Umbilical cord (tissue), 2 donors: Measurements from ENCODE around the gene CACNA1C. TPM values are rescaled to one million over a fixed set of nuclear protein-coding genes. Genes with fewer than 3 reads are reported as not detected.

ENCODE experiments used
- DNase-seq: peaks from one replicate; pipeline ENCODE4 v3.0.0-alpha.2; 2015; ENCODE audit warnings: low spot score
- total RNA-seq: library from RNA; depleted of rRNA; stranded (reverse); fragments of >200 nt; gene quantifications from one replicate; pipeline ENCODE4 v1.2.3, GENCODE V29; 2014; ENCODE audit warnings: low replicate concordance; ENCODE audit not compliant: insufficient read depth

The CACNA1C gene
- total RNA-seq, 1 donor from 2014 or later, result 116 TPM

DNA sequence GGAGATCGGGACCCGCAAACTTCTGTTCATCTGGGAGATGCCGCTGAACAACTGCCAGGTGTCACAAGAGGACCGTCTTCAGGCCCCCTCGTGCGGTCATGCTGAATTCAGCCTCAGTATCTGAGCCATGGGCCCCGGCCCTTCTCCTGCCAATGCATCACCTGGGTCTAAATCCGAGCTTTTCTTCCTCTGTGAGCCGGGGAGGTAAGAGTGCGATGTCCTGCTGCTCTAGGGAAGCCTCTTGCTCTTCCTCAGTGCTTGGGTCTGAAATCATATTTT, 586.2 kb downstream of the CACNA1C start:
- no peak for DNase-seq

DNA sequence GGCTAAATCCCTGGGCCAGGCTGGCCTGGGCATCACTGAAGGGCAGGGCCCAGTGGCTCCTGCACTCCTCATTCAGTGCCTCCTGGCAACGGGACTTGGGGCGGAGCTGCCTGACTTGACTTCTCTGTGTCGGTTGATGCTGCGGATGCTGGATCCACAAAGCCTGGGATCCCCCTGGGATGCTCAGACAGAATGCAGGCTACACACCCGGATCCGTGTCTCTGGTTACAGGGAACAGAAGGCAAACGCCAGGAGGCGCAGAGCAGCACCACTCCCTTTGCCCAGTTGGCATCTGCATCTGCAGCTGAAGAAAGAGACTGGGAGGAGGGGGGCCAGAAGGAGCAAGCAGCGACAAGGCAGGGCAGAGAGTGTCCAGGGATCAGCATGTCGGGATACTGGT, 587.5 kb downstream of the CACNA1C start:
- no peak for DNase-seq

DNA sequence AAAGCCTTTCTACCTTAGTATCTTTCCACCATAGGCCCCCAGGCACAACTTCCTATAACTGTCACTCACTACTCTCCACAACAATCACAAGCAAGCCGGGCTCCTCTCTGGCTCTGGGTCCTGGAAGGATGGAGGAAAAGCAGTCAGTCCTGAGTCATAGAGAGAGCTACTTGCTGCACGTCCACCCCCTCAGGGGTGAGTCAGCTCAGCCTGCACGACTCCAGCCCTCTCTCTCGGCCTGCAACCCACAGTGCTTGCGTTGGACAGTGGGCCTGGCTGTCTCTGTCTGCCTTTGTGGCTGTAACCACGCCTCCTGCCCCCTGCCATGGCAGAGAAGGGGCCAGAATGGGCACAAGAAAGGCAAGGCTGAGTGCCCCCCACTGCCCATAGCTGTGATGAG, 587.9 kb downstream of the CACNA1C start:
- DNase-seq, result peak; percentile 95

DNA sequence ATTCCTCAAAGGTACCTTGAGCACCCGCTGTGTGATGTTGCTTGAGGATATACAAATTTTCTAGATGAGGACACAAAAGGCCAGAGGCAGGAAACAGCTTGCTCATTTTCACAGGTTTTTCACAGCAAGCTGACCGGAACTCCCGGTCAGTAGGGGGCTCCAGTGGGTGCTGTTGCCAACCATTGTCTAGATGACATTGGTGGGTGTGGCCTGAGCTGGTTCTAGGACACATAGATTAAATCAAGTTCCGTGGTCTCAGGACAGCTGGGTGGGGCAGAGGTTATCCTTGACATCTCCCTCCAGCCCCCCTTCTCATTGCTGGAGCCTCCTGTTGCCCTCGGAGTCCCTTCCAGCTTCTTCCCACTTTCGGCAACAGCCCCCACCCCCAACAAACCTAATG, 588.4 kb downstream of the CACNA1C start:
- DNase-seq, result no peak

DNA sequence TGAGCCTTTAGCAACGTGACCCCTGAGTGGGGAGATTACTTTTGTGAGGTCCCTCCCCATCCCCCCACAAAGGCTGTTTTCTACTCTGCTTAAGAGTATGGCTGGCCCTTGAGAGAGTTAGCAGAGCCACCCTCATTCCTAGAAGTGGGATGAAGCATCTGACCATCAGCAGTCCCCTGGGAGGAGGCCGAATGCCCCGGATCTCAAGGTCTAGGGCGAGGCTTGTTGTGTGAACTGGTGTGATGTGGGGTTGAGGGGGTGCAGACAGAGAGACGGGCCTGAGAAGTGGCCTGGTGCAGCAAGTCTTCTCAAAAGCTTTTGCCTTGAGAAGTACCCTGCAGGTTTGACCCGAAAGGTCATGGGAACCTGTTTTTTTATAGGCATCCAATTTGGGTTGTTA, 589.0 kb downstream of the CACNA1C start:
- DNase-seq, result no peak

DNA sequence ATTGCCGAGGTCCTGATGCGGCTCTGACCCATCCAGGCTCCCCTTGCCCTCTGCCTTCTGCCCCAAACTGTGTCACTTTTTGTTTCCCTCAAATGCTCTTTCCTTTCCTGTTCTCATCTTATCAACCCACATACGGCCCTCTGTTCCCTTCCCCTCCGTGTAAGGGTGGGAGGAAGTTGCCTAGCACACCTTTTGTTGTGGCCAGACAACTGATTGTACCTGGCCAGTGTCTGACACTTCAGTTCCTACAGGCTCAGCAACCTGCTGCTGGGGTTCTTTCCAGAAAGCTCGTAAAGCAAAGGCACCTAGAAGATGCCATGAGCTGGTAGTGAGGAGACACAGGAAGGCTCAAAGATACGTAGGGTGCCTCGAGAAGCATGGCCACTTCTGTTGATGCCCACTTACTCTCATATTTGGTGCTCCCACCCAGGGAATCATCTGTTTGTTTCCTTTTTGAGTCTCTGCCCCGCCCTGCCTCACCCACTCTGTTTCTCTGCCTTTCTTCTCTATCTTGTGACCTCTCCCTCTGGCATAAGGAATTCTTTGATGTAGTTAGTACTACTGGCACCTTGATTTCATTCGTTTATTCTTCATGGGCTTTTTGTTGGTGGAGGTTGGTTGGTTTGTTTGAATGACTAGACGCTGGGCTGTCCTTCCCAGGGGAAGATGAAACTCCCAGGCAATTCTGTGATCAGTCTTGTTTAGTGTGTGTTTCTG, 589.5 kb downstream of the CACNA1C start:
- no peak for DNase-seq

DNA sequence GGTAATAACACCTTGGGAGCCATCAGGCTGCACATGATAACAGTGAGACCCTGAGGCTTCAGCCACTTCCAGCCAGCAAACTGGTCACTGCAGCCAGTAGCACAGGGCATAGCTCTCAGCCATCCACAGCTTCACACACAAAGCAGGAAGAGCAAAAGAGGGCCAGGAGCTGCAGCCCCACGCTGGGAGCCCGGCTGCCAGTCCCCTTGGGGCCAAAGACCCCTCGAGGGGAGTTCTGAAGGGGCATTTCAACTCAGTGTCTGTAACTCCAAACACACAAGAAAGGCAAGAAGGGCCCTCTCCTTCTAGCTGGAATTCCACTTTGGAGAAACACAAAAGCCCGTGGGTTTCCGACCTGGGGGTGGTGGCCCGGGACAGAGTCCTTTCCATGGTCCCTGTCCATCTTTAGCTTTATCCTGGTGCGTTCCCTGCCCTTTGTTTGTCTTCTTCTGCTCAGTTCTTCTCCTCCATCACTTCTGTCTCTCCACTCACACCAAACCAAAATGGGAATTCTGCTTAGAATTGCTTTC, 590.2 kb downstream of the CACNA1C start:
- no peak for DNase-seq

DNA sequence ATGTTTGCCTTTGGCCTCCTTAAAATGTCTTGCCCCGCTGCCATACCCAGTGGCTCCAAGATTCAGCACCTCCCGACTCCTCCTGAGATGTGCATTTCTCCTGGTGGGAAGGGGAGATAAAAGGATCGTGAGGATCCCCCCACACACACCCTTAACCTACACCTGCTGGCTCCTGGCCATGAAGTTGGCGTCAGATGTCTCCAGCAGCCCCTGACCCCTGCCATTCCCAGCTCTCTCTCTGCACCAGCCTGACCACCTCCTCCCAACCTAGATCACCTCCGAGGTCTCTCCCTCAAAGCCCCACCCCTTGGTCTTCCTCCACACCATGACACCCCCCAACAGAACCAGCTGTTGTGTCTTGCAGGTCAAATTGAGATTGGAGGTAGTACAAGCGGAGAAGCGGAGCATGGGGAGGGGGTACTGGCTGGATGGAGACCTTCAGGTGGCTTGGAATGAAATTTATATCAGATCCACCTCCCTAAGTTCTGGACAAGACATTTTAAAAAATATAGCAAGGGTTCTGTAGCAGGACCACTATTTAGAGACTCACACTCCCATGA, 590.9 kb downstream of the CACNA1C start:
- no peak for DNase-seq

DNA sequence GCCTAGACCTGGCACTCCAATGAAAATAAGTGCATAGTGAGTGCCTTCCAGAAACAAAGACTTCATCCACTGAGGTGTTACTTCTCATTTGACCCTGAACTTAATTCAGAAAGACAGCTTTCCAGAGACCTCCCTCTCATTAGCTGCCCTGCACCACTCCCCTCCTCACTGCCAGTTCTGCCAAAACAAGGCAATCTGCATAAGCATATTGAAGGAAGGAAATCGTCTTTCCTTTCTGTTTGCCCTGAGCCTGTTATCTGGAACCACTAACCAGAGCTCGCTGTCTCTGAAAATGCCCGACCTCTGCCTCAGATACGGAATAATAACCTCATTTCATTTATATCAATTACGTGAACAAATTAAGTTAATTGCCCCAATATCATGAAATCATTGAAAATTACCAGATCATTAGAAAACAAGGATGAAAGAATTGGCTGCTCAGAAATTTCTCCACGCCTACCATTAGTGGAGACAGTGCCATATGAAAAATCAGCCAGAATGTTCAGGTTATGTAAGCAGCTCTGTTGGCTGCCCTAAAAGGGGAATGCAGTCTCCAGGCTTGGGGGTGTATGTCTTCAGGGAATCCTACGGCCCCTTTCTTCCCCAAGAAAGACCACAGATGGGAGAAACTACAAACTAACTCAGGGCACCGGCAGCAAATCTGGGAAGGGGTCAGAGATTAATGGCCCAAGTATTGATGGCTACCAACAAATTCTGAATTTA, 592.1 kb downstream of the CACNA1C start:
- DNase-seq, result no peak

DNA sequence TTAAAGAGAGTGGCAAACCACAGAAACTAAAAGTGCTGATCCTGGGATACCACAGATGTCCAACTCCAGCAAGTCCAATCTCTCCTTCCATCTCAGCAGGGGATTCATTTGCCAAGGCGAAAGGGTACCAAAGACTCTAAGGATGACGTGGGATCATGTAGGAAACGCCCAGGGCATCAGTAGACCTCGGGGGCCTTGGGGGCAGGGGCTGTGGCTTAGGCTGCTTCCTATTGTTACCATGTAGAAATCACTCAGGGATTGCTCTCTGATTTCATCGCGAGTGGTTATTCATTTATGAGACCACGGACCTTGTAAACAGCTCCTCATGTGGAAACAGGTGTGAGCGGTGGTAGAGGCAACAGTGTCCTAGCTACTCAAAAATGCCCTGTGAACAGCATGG, 592.7 kb downstream of the CACNA1C start:
- DNase-seq, result no peak

DNA sequence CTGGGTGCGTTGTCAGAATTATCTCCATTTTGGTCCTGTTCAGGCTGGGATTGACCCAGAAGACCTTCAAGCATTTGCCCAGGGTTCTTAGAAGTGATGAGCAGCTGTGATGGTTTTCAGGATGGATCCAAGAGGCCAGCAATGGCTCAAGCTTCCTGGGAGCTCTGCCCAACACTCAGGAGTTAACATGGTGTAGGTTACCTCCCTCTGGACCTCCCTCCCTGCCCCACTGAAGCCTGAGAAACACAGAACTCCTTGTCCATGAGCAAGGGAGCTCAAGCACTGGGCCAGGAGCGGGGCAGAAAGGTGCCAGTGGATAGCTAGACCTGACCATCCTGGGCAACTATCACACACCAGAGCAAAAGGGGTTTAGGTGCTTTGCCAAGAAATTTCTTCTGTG, 593.6 kb downstream of the CACNA1C start:
- DNase-seq, result no peak

DNA sequence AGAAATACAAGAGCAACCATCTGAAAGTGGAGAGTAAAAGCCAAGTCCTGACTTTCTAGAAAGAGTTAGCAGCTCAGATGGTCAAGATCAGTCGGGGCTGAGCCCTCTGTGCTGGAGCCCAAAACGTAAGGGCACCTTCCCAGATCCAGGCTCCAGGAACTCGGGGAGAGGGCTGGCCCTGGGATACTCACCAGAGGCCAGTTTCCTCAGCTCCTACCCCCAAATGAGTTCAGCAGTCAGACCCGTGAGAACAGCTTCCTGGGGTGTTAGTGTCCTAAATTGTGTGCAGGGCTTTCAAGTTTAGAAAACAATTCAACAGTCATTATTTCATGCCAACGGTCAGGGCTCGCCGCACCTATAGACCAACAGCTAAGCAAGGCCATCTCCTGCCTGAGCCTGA, 594.4 kb downstream of the CACNA1C start:
- DNase-seq, result no peak

DNA sequence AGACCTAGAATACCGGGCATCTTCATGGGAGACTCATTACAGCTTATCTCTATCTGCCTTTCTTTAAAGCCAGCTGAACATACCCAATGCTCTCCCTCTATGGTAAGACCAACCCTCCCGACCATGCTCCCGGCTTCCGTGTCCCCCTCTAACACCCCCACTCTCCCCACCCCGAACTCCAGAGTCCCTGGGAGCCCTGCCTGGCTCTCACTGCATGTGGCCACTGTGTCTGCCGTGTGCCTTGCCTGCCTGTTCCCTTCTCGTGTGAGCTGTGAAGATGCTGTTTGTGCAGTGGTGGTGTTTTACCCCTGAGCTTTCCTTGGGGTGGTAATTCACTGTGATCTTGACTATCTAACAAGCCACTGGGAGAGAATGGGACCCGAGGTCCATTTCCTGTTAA, 595.6 kb downstream of the CACNA1C start:
- DNase-seq, result no peak

DNA sequence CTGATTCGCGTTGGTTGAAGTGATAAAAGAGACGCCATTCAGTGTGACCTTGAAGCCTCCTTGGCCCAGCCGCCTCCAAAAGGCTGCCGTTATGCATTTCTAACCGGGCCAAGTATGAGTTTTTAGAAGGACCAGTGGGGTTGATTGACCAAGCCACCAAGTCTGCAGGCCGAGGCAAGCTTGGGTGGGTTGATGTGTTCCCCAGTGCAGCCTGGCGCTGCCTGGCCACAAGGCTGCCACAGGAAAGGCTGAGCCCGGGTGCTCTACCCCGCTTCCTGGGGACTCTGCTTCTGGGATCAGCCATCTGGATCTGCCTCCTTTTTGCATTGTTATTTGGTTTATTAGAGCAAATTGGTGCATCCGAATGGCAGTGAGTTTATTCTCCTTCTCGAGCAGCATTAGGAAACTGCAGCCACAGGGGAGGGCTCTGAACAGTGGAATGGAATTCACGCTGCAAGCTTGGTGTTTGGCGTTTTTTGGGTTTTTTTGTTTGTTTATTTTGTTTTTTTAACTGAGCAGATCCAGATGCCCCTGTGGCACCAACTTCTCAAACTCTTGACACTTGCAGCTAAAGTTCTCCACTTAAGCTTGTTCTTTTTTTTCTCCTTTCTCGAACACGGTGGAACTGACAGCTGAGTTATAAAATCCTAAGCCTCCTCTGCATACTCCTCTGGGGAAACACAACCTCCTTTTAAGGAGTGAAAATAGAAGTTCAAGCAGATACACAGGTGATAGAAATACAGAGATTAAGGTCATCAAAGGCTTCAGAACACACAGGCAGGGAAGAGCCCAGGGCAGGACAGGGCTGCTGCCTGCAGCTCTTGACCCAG, 596.6 kb downstream of the CACNA1C start:
- DNase-seq, result peak; percentile 20

DNA sequence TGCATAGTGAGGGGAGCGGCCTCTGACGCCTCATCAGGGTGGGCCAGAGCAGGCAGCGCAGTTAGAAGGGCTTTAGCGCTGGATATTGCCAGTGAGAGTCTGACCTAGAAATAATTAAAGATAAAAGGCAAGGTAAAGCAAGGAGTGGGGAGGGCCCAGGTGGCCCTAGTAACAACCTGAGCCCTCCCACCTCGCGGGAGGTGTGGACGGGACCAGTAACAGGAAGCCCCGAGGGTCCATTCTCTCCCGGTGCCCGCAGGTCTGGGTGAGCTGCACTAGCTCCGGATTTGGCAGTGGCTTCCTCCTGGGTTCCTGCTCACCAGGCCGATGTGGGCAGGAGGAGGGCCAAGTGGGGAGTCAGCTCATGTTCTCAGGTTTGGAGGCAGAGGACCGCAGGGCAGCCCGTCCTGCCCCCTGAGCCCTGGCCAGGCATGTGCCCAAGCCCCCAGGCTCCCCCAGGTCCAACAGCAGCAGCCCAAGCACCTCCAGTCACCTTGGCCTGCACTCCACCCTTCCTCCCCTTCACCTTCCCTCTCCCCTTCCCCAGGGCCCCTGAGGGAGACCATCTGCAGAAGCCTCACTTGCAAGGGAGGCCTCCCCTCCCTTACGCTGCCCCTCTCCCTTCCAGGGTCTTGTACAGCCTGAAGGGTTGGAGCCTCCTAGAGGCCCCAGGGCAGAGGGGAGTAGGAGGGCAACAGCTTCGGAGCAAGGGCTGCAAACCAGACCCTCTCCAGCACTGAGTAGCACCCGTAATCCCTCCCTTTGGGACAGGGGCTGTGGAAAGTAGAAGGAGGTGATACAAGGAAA, 597.7 kb downstream of the CACNA1C start:
- DNase-seq, result peak; percentile 34

DNA sequence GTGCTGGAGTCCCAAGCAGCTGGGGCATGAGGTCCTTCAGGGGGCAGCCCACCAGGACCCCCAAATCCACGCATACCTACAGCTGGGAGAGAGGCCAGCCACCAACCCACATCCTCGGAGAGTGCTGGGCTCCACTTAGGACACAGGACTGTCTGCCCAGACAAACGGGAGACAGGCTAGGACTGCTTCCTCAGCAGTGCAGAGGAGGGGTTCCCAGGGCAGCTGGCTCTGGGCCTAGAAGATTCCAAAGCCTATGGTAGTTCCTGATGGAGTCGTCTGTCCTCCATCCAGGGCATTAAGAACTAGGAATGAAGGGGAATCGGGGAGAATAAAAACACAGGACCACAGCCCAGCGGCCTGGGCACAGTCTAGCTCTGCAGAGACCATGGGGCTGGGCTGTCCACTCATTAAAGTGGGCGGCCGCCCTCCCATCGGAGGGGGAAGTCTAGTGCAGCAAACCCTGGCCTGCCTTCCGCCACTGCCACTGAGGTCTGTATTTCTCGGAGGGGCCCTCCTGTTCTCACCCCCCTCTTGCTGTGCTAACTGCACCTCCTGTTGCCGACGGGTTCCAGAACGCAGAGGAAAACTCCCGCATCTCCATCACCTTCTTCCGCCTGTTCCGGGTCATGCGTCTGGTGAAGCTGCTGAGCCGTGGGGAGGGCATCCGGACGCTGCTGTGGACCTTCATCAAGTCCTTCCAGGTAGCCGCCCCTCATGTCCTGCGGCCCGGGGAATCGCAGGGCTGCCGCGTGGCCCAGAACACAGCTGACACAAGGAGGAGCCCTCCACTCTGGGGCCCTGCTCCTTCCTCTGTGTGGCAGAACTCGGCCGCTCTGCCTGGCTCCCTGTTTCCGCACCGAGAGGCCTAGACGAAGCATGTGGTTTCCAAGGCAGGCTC, 598.5 kb downstream of the CACNA1C start:
- DNase-seq, result peak; percentile 79

DNA sequence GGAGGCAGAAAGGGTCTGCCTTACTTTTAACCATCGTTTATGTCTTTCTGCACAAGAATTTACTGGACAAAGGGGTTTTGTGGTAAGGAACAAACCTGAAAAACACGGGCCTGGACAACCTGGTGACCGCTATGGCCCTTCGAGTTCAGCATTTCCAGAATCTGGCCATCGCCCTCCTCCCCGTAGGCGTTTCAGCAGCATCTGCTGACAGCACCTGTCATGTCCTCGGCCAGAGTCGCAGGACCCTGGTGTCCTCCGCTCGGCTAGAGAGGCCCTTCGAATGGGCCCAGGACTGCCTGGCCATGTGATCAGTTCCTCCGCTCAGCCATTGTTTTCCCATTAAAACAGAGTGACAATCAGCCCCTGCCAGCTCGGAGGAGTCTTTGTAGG, 599.2 kb downstream of the CACNA1C start:
- DNase-seq, result no peak

DNA sequence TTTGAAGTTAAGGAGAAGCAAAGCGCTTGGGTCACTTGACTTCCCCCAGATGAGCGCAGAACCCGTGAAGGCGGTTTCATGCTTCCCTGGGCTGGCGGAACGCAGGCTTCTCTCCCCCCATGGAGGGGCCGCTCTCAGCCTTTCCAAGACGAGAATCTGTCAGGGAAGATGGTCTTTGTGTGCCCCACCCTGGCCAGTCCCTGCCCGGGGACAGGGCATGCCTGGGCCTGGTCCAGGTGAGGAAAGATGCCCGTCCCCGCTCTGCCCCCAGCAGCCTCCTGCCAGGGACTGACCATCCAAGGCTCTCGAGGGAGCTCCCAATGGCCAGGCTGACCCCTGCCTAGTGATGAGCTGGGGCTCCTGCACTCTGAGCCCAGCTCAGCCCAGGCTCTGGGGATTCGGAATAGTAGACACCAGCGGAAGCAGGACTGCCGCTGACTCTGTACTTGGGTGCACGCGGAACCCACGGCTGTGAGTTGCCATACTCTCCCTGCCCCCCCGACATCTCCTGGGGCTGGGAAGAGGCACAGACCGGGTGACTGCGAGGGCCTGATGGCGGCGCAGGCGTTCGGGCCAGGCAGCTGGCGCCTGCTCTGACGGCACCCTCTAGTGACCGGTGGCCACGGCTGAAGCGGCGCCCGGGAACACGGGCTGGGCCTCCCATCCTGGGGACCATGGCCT, 599.8 kb downstream of the CACNA1C start:
- DNase-seq, result no peak

DNA sequence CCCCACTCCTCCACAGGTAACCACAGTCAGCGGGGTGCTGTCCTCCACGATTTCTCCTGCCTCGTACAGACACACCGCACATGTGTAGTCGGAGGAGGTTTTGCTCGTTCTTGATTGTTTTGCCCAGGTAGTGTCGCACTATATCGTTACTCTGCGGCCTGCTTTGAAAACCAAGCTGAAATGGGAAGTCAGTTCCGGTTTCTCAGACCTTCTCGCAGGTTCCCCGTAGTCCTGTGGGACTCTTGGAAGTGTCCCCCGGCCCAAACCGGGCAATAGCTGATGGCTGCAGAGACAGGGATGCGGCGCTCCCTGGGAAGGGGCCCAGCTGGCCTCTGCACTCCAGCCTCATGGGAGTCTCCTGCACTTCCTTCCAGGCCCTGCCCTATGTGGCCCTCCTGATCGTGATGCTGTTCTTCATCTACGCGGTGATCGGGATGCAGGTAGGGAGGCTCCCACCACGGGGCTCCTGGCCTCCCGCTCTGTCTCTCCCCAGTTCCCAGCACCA, 600.7 kb downstream of the CACNA1C start:
- DNase-seq, result no peak

DNA sequence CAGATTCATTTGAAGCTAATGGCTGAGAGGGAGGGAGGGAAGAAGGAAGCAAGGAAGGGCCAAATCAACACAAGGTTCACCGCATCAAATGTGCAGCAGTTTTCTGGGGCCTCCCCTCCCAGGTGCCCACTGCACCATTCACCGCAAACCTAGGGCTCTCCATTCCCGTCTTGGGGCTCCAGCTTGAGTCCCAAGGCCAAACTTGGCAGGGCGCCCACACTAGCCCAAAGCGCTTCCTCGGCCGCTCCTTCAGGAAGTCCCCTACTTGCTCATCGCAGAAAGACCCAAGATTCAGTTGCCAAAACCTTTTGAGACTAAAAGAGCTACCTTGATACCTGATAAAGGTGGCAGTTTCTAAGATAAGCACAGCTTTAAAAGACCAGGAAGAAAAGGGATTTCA, 601.5 kb downstream of the CACNA1C start:
- no peak for DNase-seq
